ENCODE measurements around the gene HS6ST3. TPM values are rescaled to one million over a fixed set of nuclear protein-coding genes. Genes with fewer than 3 reads are reported as not detected.

The HS6ST3 gene
- total RNA-seq, 4 donors from 2014 or later: 0.97 to 2.2 (median 2.0) TPM

DNA sequence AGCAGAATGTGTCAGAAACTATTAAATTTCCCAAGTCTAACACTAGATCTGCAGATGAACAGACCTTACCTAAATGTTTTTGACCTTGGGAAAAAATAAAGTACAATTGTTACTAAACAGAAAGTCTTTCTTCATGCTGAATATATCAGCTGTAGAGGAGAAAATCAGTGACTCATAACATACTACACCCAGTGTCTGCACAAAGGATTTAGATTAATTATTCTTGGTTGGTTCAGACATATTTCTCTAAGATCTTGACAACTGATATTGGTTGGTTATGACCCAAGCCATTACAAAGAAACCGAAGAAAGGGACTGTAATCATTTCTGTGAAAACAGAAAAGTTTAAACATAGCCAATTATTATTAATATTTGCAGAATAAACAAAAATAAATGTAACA is 225.1 kb downstream of the HS6ST3 start:
- ATAC-seq: no peak
- H3K4me3 ChIP-seq: no peak overlapping the region
- no peaks in the 10 kb centered on the region for H3K4me1 ChIP-seq
- no peaks in the 10 kb centered on the region for H3K9me3 ChIP-seq
- H3K27me3 ChIP-seq: no peaks in the 10 kb centered on the region
- H3K27ac ChIP-seq: no peak overlapping the region
- TF ChIP-seq, protein P1, sequence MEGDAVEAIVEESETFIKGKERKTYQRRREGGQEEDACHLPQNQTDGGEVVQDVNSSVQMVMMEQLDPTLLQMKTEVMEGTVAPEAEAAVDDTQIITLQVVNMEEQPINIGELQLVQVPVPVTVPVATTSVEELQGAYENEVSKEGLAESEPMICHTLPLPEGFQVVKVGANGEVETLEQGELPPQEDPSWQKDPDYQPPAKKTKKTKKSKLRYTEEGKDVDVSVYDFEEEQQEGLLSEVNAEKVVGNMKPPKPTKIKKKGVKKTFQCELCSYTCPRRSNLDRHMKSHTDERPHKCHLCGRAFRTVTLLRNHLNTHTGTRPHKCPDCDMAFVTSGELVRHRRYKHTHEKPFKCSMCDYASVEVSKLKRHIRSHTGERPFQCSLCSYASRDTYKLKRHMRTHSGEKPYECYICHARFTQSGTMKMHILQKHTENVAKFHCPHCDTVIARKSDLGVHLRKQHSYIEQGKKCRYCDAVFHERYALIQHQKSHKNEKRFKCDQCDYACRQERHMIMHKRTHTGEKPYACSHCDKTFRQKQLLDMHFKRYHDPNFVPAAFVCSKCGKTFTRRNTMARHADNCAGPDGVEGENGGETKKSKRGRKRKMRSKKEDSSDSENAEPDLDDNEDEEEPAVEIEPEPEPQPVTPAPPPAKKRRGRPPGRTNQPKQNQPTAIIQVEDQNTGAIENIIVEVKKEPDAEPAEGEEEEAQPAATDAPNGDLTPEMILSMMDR (IDR thresholded peaks at IDR 0.05 in 4 of 5, conservative IDR thresholded peaks at IDR 0.05 in 1 of 5): no peak
- TF ChIP-seq POLR2A (IDR thresholded peaks at IDR 0.05): no peak
- no peaks in the 10 kb centered on the region for H3K36me3 ChIP-seq
- intact Hi-C loops (cut with DNase I; ENCODE audit: low total_unique reads): no loop called here
- in situ Hi-C loops (cut with MboI; ENCODE audit: low sequenced_read_pairs in 4 of 4): no loop called here
- no peak for DNase-seq

DNA sequence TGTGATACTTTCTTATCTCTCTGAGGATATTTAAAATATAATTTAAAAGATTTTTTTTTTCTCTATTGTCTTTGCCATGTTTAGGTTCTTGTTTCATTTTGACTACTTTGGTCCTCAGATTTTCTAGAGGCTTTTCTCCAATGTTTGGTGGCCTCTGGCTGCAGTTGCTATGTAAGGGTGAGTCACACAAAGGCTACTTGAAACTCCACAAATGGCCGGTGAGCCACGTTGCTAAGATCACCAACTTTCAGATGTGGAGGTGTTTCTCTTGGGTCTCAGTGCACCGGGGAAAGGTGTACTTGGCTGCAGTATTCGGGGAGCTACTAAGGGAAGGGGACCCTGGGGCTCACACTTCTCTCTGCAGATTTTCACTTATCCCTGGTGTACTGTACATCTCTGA is 248.1 kb downstream of the HS6ST3 start:
- Histone ChIP-seq H3K4me3 (no peak overlapping the region), H3K4me1 (no peaks in the 10 kb centered on the region), H3K36me3 (no peaks in the 10 kb centered on the region), H3K27ac (no peak overlapping the region), H3K9me3 (no peaks in the 10 kb centered on the region), H3K27me3 (no peaks in the 10 kb centered on the region)
- in situ Hi-C loops (cut with MboI; ENCODE audit: low sequenced_read_pairs in 4 of 4) (no loop called here), intact Hi-C loops (cut with DNase I; ENCODE audit: low total_unique reads) (no loop called here)
- DNase-seq: no peak
- ATAC-seq: peak in 1 of 2 donors; percentile 38
- no peak for TF ChIP-seq POLR2A (IDR thresholded peaks at IDR 0.05)
- TF ChIP-seq, protein P1 (IDR thresholded peaks at IDR 0.05 in 4 of 5, conservative IDR thresholded peaks at IDR 0.05 in 1 of 5): no peak

DNA sequence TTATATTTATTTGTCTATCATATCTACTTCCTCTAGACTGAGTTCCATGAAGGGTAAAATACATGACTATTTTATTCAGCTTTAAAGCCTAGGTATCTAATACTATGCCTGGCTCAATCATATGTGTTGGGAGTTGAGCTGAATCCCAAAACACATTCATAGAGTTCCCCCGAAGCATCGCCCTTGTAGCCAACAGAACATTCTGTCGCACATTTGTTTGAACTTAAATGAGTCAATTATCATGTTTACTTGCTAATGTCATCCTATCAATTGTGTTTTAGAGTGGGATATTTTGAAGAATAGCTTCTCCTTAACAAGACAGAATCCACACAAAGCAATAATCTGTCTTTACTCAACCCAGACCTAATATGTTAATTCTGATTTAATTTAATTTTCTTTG is 252.4 kb downstream of the HS6ST3 start:
- Histone ChIP-seq H3K4me1 (no peaks in the 10 kb centered on the region), H3K27me3 (no peaks in the 10 kb centered on the region), H3K9me3 (no peaks in the 10 kb centered on the region), H3K4me3 (no peak overlapping the region), H3K36me3 (no peaks in the 10 kb centered on the region), H3K27ac (no peak overlapping the region)
- in situ Hi-C loops (cut with MboI; ENCODE audit: low sequenced_read_pairs in 4 of 4) (no loop called here), intact Hi-C loops (cut with DNase I; ENCODE audit: low total_unique reads) (no loop called here)
- TF ChIP-seq, protein P1 (IDR thresholded peaks at IDR 0.05 in 4 of 5, conservative IDR thresholded peaks at IDR 0.05 in 1 of 5): no peak
- TF ChIP-seq POLR2A (IDR thresholded peaks at IDR 0.05): no peak
- no peak for DNase-seq
- ATAC-seq: no peak

DNA sequence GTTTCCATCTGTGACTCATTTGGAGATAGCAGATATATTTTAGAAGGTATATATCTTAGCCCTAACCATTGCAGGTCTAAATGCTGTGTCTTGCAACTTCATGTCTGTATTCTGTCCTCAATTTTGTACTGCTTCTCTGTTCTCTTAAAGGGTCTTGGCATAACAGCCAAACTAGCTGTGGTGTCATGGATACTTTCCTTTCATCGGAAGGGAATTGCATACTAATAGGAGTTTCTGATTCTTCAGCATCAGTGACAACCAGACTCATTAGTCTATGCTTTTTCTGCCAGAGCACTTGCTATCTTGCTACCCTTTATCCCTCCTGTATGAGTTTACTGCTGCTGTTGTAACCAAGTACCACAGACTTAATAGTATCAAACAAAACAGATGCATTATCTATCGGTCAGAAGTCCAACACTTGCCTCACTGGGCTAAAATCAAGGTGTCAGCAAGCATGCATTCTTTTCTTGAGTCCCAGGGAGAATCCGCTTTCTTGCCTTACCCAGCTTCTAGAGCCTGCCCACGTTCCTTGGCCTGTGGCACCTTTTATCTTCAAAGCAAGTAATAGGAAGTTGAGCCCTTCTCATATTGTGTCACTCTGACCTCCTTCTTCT is 253.1 kb downstream of the HS6ST3 start:
- Histone ChIP-seq H3K4me1 (no peaks in the 10 kb centered on the region), H3K9me3 (no peaks in the 10 kb centered on the region), H3K27ac (no peak overlapping the region), H3K27me3 (no peaks in the 10 kb centered on the region), H3K4me3 (no peak overlapping the region), H3K36me3 (no peaks in the 10 kb centered on the region)
- in situ Hi-C loops (cut with MboI; ENCODE audit: low sequenced_read_pairs in 4 of 4): no loop called here
- intact Hi-C loops (cut with DNase I; ENCODE audit: low total_unique reads): no loop called here
- ATAC-seq (no peak), DNase-seq (no peak)
- no peak for TF ChIP-seq POLR2A (IDR thresholded peaks at IDR 0.05)
- TF ChIP-seq, protein P1 (IDR thresholded peaks at IDR 0.05 in 4 of 5, conservative IDR thresholded peaks at IDR 0.05 in 1 of 5): no peak

DNA sequence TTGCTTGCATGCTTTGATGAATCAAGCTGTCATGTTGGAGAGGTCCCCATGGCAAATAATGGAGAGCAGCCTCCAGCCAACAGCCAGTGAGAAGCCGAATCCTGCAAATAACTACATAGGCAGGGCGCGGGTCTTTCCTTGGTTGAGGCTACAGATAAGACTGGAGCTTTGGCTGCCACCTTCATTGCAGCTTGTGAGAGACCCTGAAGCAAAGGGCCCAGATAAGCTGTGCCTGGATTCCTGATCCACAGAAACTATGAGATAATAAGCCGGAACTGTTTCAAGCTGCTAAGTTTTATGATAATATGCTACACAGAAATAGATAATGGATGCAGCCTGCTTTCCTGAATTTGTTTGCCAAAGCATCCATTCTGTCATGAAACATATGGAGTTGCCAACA is 257.0 kb downstream of the HS6ST3 start:
- no peaks in the 10 kb centered on the region for H3K27me3 ChIP-seq
- ATAC-seq: no peak
- H3K9me3 ChIP-seq: no peaks in the 10 kb centered on the region
- H3K4me1 ChIP-seq: no peaks in the 10 kb centered on the region
- in situ Hi-C loops (cut with MboI; ENCODE audit: low sequenced_read_pairs in 4 of 4): no loop called here
- no peak overlapping the region for H3K4me3 ChIP-seq
- H3K27ac ChIP-seq: no peak overlapping the region
- intact Hi-C loops (cut with DNase I; ENCODE audit: low total_unique reads): no loop called here
- DNase-seq: no peak
- H3K36me3 ChIP-seq: no peaks in the 10 kb centered on the region
- TF ChIP-seq POLR2A (IDR thresholded peaks at IDR 0.05): no peak
- TF ChIP-seq, protein P1 (IDR thresholded peaks at IDR 0.05 in 4 of 5, conservative IDR thresholded peaks at IDR 0.05 in 1 of 5): no peak
